WTC11 (cell line): ENCODE measurements around the gene STAT2. TPM values are rescaled to one million over a fixed set of nuclear protein-coding genes. Genes with fewer than 3 reads are reported as not detected.
A peak's percentile ranks its signal among the peaks of the same experiment; 100 is the strongest.
"Not testable (repeated sequence)": the region's sequence is repeated elsewhere in the genome, so short reads cannot be mapped to it uniquely, and the experiment has no call there.

Experiments used
- ATAC-seq: fragments of 200-7000 bp; cut with Tn5 transposase; 2 replicates; pipeline ENCODE4 v1.10.0; 2021; ENCODE audit warnings: mild to moderate bottlenecking, moderate library complexity
- CTCF ChIA-PET: fragments of 300-600 bp; sonication (Branson Sonifier 250); formaldehyde crosslinking; loops from one replicate; lab custom pipeline; 2021; ENCODE audit warnings: antibody characterized with exemption; lab: Charles Lee
- POLR2A ChIA-PET: fragments of 350-600 bp; sonication (Branson Sonifier 250); formaldehyde crosslinking; loops from one replicate; lab custom pipeline; 2021; ENCODE audit warnings: antibody characterized with exemption; lab: Charles Lee
- DNase-seq: peaks from one replicate; pipeline ENCODE4 v3.0.0; 2021; ENCODE audit warnings: low spot score
- H3K27ac Mint-ChIP-seq: 2 replicates; pipeline ENCODE4 v1.8.0; 2021; ENCODE audit warnings: mixed read lengths
- H3K27me3 Mint-ChIP-seq: 2 replicates; pipeline ENCODE4 v1.8.0; 2021; ENCODE audit warnings: low read depth, mild to moderate bottlenecking, moderate library complexity, mixed read lengths
- H3K36me3 Mint-ChIP-seq: 2 replicates; pipeline ENCODE4 v1.8.0; 2021; ENCODE audit warnings: mixed read lengths
- H3K4me1 Mint-ChIP-seq: 2 replicates; pipeline ENCODE4 v1.8.0; 2022; ENCODE audit warnings: mixed read lengths
- H3K4me3 Mint-ChIP-seq: 2 replicates; pipeline ENCODE4 v1.8.0; 2021; ENCODE audit warnings: mild to moderate bottlenecking, moderate library complexity, mixed read lengths
- H3K9me3 Mint-ChIP-seq: 2 replicates; pipeline ENCODE4 v1.8.0; 2021; ENCODE audit warnings: mixed read lengths
- CREB1 ChIP-seq: sonication (generic); formaldehyde crosslinking; IDR thresholded peaks from 2 replicates; pipeline ENCODE4 v1.8.0; 2023; ENCODE audit warnings: mild to moderate bottlenecking, missing genetic modification reagents
- ETV6 ChIP-seq: sonication (generic); formaldehyde crosslinking; IDR thresholded peaks from 2 replicates; pipeline ENCODE4 v1.8.1; 2022; ENCODE audit warnings: mild to moderate bottlenecking, missing genetic modification reagents
- NFATC4 ChIP-seq: fragments of 250-450 bp; sonication (Bioruptor Pico); IDR thresholded peaks from 2 replicates; pipeline ENCODE4 v1.9.0; 2021; ENCODE audit warnings: mild to moderate bottlenecking
- SMAD4 ChIP-seq: sonication (generic); formaldehyde crosslinking; IDR thresholded peaks from 2 replicates; pipeline ENCODE4 v1.8.0; 2022; ENCODE audit warnings: mild to moderate bottlenecking, missing genetic modification reagents
- ZNF121 ChIP-seq: sonication (generic); formaldehyde crosslinking; IDR thresholded peaks from 2 replicates; pipeline ENCODE4 v1.8.0; 2023; ENCODE audit warnings: missing genetic modification reagents
- ZNF138 ChIP-seq: sonication (generic); formaldehyde crosslinking; conservative IDR thresholded peaks from 2 replicates; pipeline ENCODE4 v1.8.1; 2022; ENCODE audit warnings: mild to moderate bottlenecking, moderate library complexity, missing genetic modification reagents
- ZNF423 ChIP-seq: fragments of 250-450 bp; sonication (Bioruptor Pico); IDR thresholded peaks from 2 replicates; pipeline ENCODE4 v2.1.2; 2022; ENCODE audit warnings: mild to moderate bottlenecking, moderate library complexity
- total RNA-seq: library from RNA; stranded (reverse); gene quantifications from 3 replicates; pipeline ENCODE4 v1.2.3, GENCODE V29; 2021
- TF ChIP-seq, protein P1 (sequence below): sonication (generic); formaldehyde crosslinking; IDR thresholded peaks from 2 replicates; pipeline ENCODE4 v1.8.1; 2022; ENCODE audit warnings: missing genetic modification reagents, borderline replicate concordance
- TF ChIP-seq, protein P2 (sequence below): fragments of 200-600 bp; IDR thresholded peaks from 2 replicates; pipeline ENCODE4 v1.8.0; 2022; ENCODE audit warnings: antibody characterized with exemption

The STAT2 gene
- total RNA-seq, 1 experiment from 2014 or later, result 54.5 TPM

DNA sequence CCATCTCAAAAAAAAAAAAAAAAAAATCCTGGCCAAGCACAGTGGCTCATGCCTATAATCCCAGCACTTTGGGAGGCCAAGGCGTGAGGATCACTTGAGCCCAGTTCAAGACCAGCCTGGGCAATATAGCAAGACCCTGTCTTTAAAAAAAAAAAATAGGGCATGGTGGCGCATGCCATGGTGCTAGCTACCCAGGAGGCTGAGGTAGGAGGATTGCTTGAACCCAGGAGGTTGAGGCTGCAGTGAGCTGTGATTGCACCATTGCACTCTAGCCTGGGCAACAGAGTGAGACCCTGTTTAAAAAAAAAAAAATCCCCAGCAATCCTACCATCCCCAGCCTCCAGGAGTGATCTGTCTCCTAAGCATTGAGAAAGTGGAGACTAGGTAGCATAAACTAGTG lies 17.6 kb downstream of the STAT2 start:
- not testable (repeated sequence) for H3K4me3 Mint-ChIP-seq, H3K9me3 Mint-ChIP-seq, H3K27ac Mint-ChIP-seq, ATAC-seq, H3K27me3 Mint-ChIP-seq, DNase-seq
- ChIA-PET CTCF (interaction anchor here (1.1 kb wide), 1 partner anchor 56 kb away, joined by 3 read pairs; no protein-coding TSS in a partner anchor), POLR2A (interaction anchor here (1.6 kb wide), 1 partner anchor 18 kb away, joined by 6 read pairs; the partner anchor contains the start of gene STAT2)
- Mint-ChIP-seq H3K36me3 (peaks cover 25% of the 10 kb centered on the region), H3K4me1 (peaks cover 22% of the 10 kb centered on the region)
- TF ChIP-seq ZNF121 (CRISPR knock-in tag), result peak; percentile 57; the same call in 1 of the 2 replicates

DNA sequence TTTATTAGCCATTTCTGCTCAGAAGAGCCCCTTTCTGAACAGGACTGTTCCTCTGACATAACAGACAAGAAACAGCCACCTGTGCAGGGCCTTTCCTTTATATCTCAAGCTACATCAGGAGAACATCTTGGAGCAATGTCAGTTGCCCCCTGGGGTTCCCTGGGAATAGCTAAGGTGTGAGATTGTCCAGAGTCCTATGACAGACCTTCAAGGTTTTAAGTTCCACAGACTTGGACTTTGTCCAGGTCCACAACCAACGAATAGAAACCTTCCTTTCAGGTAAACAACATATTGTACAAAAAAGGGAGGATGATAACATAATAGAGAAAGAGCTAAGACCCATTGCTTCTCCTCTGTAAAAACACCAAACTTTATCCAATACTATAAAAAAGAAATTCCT lies 18.3 kb downstream of the STAT2 start:
- POLR2A ChIA-PET, result interaction anchor here (0.8 to 1.6 kb wide), 2 partner anchors 18 to 120 kb away, joined by 3 to 6 read pairs; partner anchors contain the start of genes RNF41 and STAT2
- H3K27me3 Mint-ChIP-seq, result no peaks in the 10 kb centered on the region

DNA sequence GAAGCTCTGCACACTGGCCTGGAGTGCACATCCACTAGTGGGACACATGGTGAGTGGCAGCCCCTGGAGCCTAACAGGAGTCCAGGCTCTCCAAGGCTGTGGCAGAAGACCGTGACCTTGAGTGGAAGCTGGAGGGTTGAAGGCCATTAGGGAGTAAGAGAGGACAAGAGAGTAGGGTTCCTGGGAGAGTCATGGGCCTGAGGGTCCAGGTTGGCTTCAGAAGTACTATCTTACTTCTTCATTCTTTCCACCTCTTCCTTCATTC lies 20.8 kb downstream of the STAT2 start:
- no peak for TF ChIP-seq ZNF138 (CRISPR knock-in tag)
- POLR2A ChIA-PET, result interaction anchor here (0.8 to 3.2 kb wide), 4 partner anchors 13 to 149 kb away, joined by 3 to 24 read pairs (median 8); partner anchors contain the start of genes CNPY2, GLS2 and STAT2
- no peaks in the 10 kb centered on the region for H3K27me3 Mint-ChIP-seq
- CTCF ChIA-PET, result interaction anchor here (0.7 to 2.2 kb wide), 6 partner anchors 21 to 133 kb away, joined by 3 to 8 read pairs (median 4); partner anchors contain the start of genes ANKRD52, COQ10A and STAT2
- H3K36me3 Mint-ChIP-seq, result peaks cover 16% of the 10 kb centered on the region
- peaks cover 34% of the 10 kb centered on the region for H3K4me1 Mint-ChIP-seq
- peak overlapping the region; percentile 62; the same call in 1 of the 2 replicates for H3K4me3 Mint-ChIP-seq
- DNase-seq (no peak), ATAC-seq (no peak)
- H3K9me3 Mint-ChIP-seq, result no peaks in the 10 kb centered on the region
- H3K27ac Mint-ChIP-seq, result peak overlapping the region; percentile 99

More for the DNA sequence above, 18.3 kb downstream of the STAT2 start:
- Mint-ChIP-seq H3K36me3 (peaks cover 21% of the 10 kb centered on the region), H3K27ac (no peak overlapping the region), H3K9me3 (no peaks in the 10 kb centered on the region), H3K4me1 (peaks cover 28% of the 10 kb centered on the region), H3K4me3 (no peak overlapping the region)
- TF ChIP-seq, protein P1, sequence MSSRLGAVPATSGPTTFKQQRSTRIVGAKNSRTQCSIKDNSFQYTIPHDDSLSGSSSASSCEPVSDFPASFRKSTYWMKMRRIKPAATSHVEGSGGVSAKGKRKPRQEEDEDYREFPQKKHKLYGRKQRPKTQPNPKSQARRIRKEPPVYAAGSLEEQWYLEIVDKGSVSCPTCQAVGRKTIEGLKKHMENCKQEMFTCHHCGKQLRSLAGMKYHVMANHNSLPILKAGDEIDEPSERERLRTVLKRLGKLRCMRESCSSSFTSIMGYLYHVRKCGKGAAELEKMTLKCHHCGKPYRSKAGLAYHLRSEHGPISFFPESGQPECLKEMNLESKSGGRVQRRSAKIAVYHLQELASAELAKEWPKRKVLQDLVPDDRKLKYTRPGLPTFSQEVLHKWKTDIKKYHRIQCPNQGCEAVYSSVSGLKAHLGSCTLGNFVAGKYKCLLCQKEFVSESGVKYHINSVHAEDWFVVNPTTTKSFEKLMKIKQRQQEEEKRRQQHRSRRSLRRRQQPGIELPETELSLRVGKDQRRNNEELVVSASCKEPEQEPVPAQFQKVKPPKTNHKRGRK (CRISPR knock-in tag), result no peak
- TF ChIP-seq NFATC4 (CRISPR knock-in tag) (no peak), ZNF121 (CRISPR knock-in tag) (no peak), CREB1 (CRISPR knock-in tag) (no peak), SMAD4 (CRISPR knock-in tag) (no peak)
- DNase-seq, result no peak
- CTCF ChIA-PET, result interaction anchor here (1.2 kb wide), 1 partner anchor 26 kb away, joined by 4 read pairs; the partner anchor contains the start of gene CNPY2
- no peak for ATAC-seq

DNA sequence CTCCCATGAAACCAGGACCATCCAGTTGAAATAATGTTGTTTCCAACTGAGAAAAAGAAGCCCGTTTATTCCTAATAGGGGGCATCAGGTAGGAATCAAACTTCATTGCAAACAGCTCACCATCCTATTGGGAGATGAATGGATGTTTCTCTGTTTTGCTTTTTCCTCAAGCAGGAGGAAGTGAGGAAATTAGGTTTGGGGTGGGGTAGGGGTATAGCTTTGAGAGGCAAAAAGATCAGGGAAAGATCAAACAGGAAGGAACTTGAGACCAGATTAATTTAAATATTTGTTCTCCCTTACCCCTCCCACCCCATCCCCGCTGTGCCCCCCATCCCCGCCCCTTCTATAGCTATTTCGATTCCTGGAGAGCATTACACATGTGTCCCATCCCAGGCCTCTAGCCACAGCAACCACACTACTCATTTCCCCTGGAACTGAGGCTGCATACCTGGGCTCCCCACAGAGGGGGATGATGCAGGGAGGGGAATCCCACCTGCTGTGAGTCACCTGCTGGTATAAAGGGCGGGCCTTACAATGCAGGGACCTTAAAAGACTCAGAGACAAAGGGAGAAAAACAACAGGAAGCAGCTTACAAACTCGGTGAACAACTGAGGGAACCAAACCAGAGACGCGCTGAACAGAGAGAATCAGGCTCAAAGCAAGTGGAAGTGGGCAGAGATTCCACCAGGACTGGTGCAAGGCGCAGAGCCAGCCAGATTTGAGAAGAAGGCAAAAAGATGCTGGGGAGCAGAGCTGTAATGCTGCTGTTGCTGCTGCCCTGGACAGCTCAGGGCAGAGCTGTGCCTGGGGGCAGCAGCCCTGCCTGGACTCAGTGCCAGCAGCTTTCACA lies 21.4 kb downstream of the STAT2 start, which contains the start of gene IL23A:
Gene IL23A, plus strand, starts transcription at position 577 of the 850 bp plus-strand sequence. Its CDS starts 161 bp downstream, at position 738.
- ATAC-seq (peak; percentile 46), DNase-seq (peak; percentile 68)
- Mint-ChIP-seq H3K4me3 (peak within 1 kb of the TSS; percentile 62), H3K9me3 (no peaks in the 10 kb centered on the region), H3K36me3 (peaks cover 11% of the 10 kb centered on the region), H3K27me3 (no peaks in the 10 kb centered on the region), H3K27ac (peak within 1 kb of the TSS; percentile 99), H3K4me1 (peaks cover 34% of the 10 kb centered on the region)
- ChIA-PET POLR2A (interaction anchor here (0.5 to 3.2 kb wide), 7 partner anchors 13 to 150 kb away, joined by 3 to 24 read pairs (median 4); partner anchors contain the start of genes CNPY2, GLS2, RNF41 and STAT2), CTCF (interaction anchor here (0.7 to 2.2 kb wide), 9 partner anchors 21 to 298 kb away, joined by 3 to 8 read pairs (median 4); partner anchors contain the start of genes ANKRD52, CNPY2, COQ10A and STAT2)
- peak; percentile 55; the same call in 1 of the 2 replicates for TF ChIP-seq ETV6 (CRISPR knock-in tag)
- peak; percentile 94 for TF ChIP-seq ZNF423 (CRISPR knock-in tag)
- TF ChIP-seq, protein P2, sequence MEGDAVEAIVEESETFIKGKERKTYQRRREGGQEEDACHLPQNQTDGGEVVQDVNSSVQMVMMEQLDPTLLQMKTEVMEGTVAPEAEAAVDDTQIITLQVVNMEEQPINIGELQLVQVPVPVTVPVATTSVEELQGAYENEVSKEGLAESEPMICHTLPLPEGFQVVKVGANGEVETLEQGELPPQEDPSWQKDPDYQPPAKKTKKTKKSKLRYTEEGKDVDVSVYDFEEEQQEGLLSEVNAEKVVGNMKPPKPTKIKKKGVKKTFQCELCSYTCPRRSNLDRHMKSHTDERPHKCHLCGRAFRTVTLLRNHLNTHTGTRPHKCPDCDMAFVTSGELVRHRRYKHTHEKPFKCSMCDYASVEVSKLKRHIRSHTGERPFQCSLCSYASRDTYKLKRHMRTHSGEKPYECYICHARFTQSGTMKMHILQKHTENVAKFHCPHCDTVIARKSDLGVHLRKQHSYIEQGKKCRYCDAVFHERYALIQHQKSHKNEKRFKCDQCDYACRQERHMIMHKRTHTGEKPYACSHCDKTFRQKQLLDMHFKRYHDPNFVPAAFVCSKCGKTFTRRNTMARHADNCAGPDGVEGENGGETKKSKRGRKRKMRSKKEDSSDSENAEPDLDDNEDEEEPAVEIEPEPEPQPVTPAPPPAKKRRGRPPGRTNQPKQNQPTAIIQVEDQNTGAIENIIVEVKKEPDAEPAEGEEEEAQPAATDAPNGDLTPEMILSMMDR, result no peak
